IMR-90 (cell line): ENCODE measurements around the gene PLA2G4F. TPM values are rescaled to one million over a fixed set of nuclear protein-coding genes. Genes with fewer than 3 reads are reported as not detected.

Experiments used
- ATAC-seq: fragments of 200-7000 bp; cut with Tn5 transposase; 2 replicates; pipeline ENCODE4 v1.9.1; 2020; ENCODE audit warnings: low read depth, mild to moderate bottlenecking, moderate library complexity
- BruUV-seq: library from RNA; stranded (reverse); fragments of 400-500 nt; replicated peaks from 2 replicates; lab custom pipeline; 2021; lab: Mats Ljungman, UMichigan
- CTCF ChIA-PET: fragments of 300-600 bp; formaldehyde crosslinking; extraction: SDS; loops from one replicate; lab custom pipeline; 2021; ENCODE audit warnings: antibody characterized with exemption; lab: Yijun Ruan, JAX
- POLR2A ChIA-PET: fragments of 300-600 bp; sonication (Branson Sonifier 250); formaldehyde crosslinking; loops from one replicate; lab custom pipeline; 2022; ENCODE audit warnings: antibody characterized with exemption; ENCODE audit not compliant: unreplicated experiment; lab: Charles Lee
- DNase-seq: peaks from one replicate; pipeline ENCODE4 v3.0.0; 2013
- H2AFZ ChIP-seq: replicated peaks from 2 replicates; pipeline ENCODE3; 2013; ENCODE audit warnings: low read length, mild to moderate bottlenecking; ENCODE audit not compliant: poor library complexity
- H2AK5ac ChIP-seq: 2 replicates; pipeline ENCODE4 v1.6.1; 2013; ENCODE audit warnings: low read depth, low read length, inconsistent platforms
- H2AK9ac ChIP-seq: replicated peaks from 2 replicates; pipeline ENCODE3; 2013; ENCODE audit warnings: mild to moderate bottlenecking, low read depth, low read length, moderate library complexity; ENCODE audit not compliant: poor library complexity
- H2BK120ac ChIP-seq: 2 replicates; pipeline ENCODE4 v1.6.1; 2013; ENCODE audit warnings: low read depth, low read length, inconsistent platforms
- H2BK15ac ChIP-seq: 3 replicates; pipeline ENCODE4 v1.6.1; 2013; ENCODE audit warnings: low read depth, low read length, inconsistent platforms
- H2BK20ac ChIP-seq: 2 replicates; pipeline ENCODE4 v1.6.1; 2013; ENCODE audit warnings: low read depth, mild to moderate bottlenecking, inconsistent platforms, low read length, moderate library complexity
- H2BK5ac ChIP-seq: 2 replicates; pipeline ENCODE4 v1.6.1; 2013; ENCODE audit warnings: mild to moderate bottlenecking, low read depth, low read length, inconsistent platforms; ENCODE audit not compliant: poor library complexity, severe bottlenecking
- H3K14ac ChIP-seq: replicated peaks from 2 replicates; pipeline ENCODE4 v1.6.1; 2013; ENCODE audit warnings: low read depth, low read length, inconsistent platforms
- H3K18ac ChIP-seq: 2 replicates; pipeline ENCODE4 v1.6.1; 2013; ENCODE audit warnings: low read depth, low read length, control low read depth
- H3K23ac ChIP-seq: 2 replicates; pipeline ENCODE4 v1.6.1; 2013; ENCODE audit warnings: low read depth, low read length, inconsistent platforms
- H3K27ac ChIP-seq: 2 replicates; pipeline ENCODE4 v1.5.1; 2013; ENCODE audit warnings: mild to moderate bottlenecking, control low read depth, low read length; ENCODE audit not compliant: insufficient read depth
- H3K27me3 ChIP-seq: 2 replicates; pipeline ENCODE4 v1.6.1; 2013; ENCODE audit warnings: low read length; ENCODE audit not compliant: control insufficient read depth, insufficient read depth
- H3K36me3 ChIP-seq: 2 replicates; pipeline ENCODE4 v1.6.1; 2013; ENCODE audit warnings: low read length, mixed read lengths; ENCODE audit not compliant: control insufficient read depth, insufficient read depth
- H3K4ac ChIP-seq: 2 replicates; pipeline ENCODE4 v1.6.1; 2013; ENCODE audit warnings: low read depth, low read length, inconsistent platforms
- H3K4me1 ChIP-seq: 2 replicates; pipeline ENCODE4 v1.6.1; 2013; ENCODE audit warnings: low read length, mixed read lengths; ENCODE audit not compliant: control insufficient read depth, insufficient read depth
- H3K4me2 ChIP-seq: 2 replicates; pipeline ENCODE4 v1.6.1; 2013; ENCODE audit warnings: low read depth, mild to moderate bottlenecking, control low read depth, low read length, moderate library complexity
- H3K4me3 ChIP-seq: 2 replicates; pipeline ENCODE4 v1.5.1; 2013; ENCODE audit warnings: low read depth, mild to moderate bottlenecking, control low read depth, low read length, moderate library complexity; ENCODE audit not compliant: insufficient read depth
- H3K56ac ChIP-seq: 2 replicates; pipeline ENCODE4 v1.6.1; 2013; ENCODE audit warnings: low read length, inconsistent platforms; ENCODE audit not compliant: insufficient read depth; ENCODE audit errors: extremely low read depth
- H3K79me1 ChIP-seq, 2 experiments: 2 replicates each; pipeline ENCODE4 v1.6.1; 2013; ENCODE audit warnings: low read length in 2 of 2, inconsistent platforms in 1 of 2, low read depth in 1 of 2
- H3K9ac ChIP-seq: 2 replicates; pipeline ENCODE4 v1.6.1; 2013; ENCODE audit warnings: low read depth, low read length, control low read depth
- H3K9me1 ChIP-seq: 2 replicates; pipeline ENCODE4 v1.6.1; 2013; ENCODE audit warnings: low read length, inconsistent platforms; ENCODE audit not compliant: insufficient read depth
- H3K9me3 ChIP-seq: 2 replicates; pipeline ENCODE4 v1.6.1; 2013; ENCODE audit warnings: low read length; ENCODE audit not compliant: control insufficient read depth, insufficient read depth
- H4K20me1 ChIP-seq: 2 replicates; pipeline ENCODE4 v1.6.1; 2013; ENCODE audit warnings: low read length, inconsistent platforms; ENCODE audit not compliant: insufficient read depth
- H4K5ac ChIP-seq: 2 replicates; pipeline ENCODE4 v1.6.1; 2013; ENCODE audit warnings: mild to moderate bottlenecking, low read depth, low read length, control low read depth
- H4K8ac ChIP-seq, 2 experiments: 2 replicates each; pipeline ENCODE4 v1.6.1; 2013; ENCODE audit warnings: low read depth in 2 of 2, low read length in 2 of 2, control low read depth in 1 of 2, inconsistent platforms in 1 of 2
- H4K91ac ChIP-seq: 2 replicates; pipeline ENCODE4 v1.6.1; 2013; ENCODE audit warnings: low read depth, low read length, inconsistent platforms; ENCODE audit not compliant: insufficient read depth
- CHD1 ChIP-seq: IDR thresholded peaks from 2 replicates; pipeline ENCODE4 v1.6.1; 2012; ENCODE audit warnings: low read depth, low read length, improper control_type of control experiment
- MAFK ChIP-seq: IDR thresholded peaks from 2 replicates; pipeline ENCODE4 v1.6.1; 2012; ENCODE audit warnings: low read depth, low read length, improper control_type of control experiment
- MAZ ChIP-seq: IDR thresholded peaks from 2 replicates; pipeline ENCODE4 v1.6.1; 2012; ENCODE audit warnings: low read depth, mild to moderate bottlenecking, low read length, improper control_type of control experiment, moderate library complexity, borderline replicate concordance
- MXI1 ChIP-seq: IDR thresholded peaks from 2 replicates; pipeline ENCODE4 v1.6.1; 2012; ENCODE audit warnings: low read depth, mild to moderate bottlenecking, low read length, moderate library complexity, borderline replicate concordance
- RAD21 ChIP-seq: IDR thresholded peaks from 2 replicates; pipeline ENCODE4 v1.6.1; 2012; ENCODE audit warnings: low read length, improper control_type of control experiment
- SMC3 ChIP-seq: fragments of 150-350 bp; IDR thresholded peaks from 2 replicates; pipeline ENCODE4 v1.6.1; 2016; ENCODE audit warnings: low read depth, mild to moderate bottlenecking, antibody characterized with exemption, low read length, moderate library complexity
- WGBS, 2 experiments: methylation state at CpG; one replicate each; pipeline versions ENCODE4 v1.1.5 to v1.1.7; 2013; ENCODE audit warnings: missing lambda C conversion rate in 2 of 2; ENCODE audit not compliant: insufficient read length in 1 of 2; ENCODE audit errors: extremely low coverage in 2 of 2; 5-methylcytosine and 5-hydroxymethylcytosine counted together
- dilution Hi-C: fragments of 300-500 bp; cut with HindIII; formaldehyde crosslinking; loops from one replicate; pipeline ENCODE4 v1.14.3; 2018; ENCODE audit warnings: low sequenced_read_pairs; ENCODE audit not compliant: unreplicated experiment
- in situ Hi-C: fragments of 300-500 bp; cut with MboI; formaldehyde crosslinking; loops from 3 replicates; pipeline ENCODE4 v1.14.3; 2019; ENCODE audit warnings: low sequenced_read_pairs, inconsistent platforms, mixed read lengths
- intact Hi-C: fragments of 100-400 bp; cut with micrococcal nuclease; formaldehyde crosslinking; loops from 2 replicates; pipeline ENCODE4 v1.10.0; 2022
- polyA plus RNA-seq, 3 experiments: library from polyadenylated mRNA; depleted of rRNA; stranded (reverse); fragments of >200 nt; gene quantifications; 2 replicates each; pipeline ENCODE4 v1.2.3, GENCODE V29; 2012; ENCODE audit warnings: low replicate concordance in 1 of 3
- total RNA-seq: library from RNA; depleted of rRNA; stranded (reverse); fragments of >200 nt; gene quantifications from 2 replicates; pipeline ENCODE4 v1.2.3, GENCODE V29; 2012
- TF ChIP-seq, protein P1 (sequence below): conservative IDR thresholded peaks from 2 replicates; pipeline ENCODE4 v1.5.1; 2012; ENCODE audit warnings: mild to moderate bottlenecking, low read depth, low read length, improper control_type of control experiment
- TF ChIP-seq, protein P2 (sequence below): fragments of 150-350 bp; IDR thresholded peaks from 2 replicates; pipeline ENCODE4 v1.6.1; 2017; ENCODE audit warnings: mild to moderate bottlenecking, antibody characterized with exemption, low read length, low read depth

The PLA2G4F gene
- total and polyA plus RNA-seq, 2 of the 4 experiments (the other 2 are of a cell fraction): not detected

DNA sequence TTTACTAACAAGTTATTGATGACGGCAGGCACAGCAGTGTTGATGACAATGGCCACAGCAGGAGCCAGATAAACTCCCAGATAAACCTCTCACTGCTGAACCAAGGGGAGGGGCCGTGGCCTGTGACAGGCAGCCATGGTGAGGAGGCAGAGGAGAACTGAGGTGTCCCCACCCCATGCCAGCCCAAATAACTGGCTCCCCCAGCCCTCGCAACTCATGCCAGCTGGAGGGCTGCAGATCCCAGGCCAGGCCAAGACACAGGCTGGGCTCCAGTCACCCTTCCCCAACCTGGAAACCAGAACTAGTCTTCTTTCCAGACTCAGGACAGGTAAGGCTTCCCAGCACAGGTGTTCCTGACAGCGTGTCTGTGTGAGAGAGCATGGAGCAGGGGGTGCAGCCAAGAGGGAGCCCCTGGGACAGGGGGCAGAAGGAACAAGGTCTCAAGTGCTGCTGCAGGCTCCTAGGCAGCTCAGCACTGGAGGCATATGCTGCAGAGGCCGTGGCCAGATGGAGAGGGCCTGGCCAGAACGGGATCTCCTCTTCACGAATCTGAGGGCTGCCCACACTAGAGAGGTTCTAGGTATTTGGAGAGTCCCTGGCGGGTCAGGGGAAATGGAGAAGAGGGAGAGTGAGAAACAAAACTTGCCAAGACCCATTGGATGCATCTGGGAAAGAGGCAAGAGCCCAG is 15.9 kb downstream of the PLA2G4F start:
- no peak overlapping the region for H4K5ac ChIP-seq
- no peak overlapping the region for H3K56ac ChIP-seq
- no peak overlapping the region for H3K4me3 ChIP-seq
- no peaks in the 10 kb centered on the region for H3K36me3 ChIP-seq
- no peak overlapping the region for H4K91ac ChIP-seq
- H3K4me2 ChIP-seq: no peak overlapping the region
- no peak overlapping the region for H3K18ac ChIP-seq
- no peak overlapping the region for H2AFZ ChIP-seq
- no peak overlapping the region for H2AK9ac ChIP-seq
- no peak overlapping the region for H3K4ac ChIP-seq
- no peak overlapping the region for H2BK120ac ChIP-seq
- no peaks in the 10 kb centered on the region for H3K4me1 ChIP-seq
- no peak overlapping the region for H3K27ac ChIP-seq
- H3K9me3 ChIP-seq: peaks cover 3% of the 10 kb centered on the region; the same call in 1 of the 2 replicates
- dilution Hi-C loops: no loop called here
- peaks cover 55% of the 10 kb centered on the region for H3K27me3 ChIP-seq
- in situ Hi-C loops: no loop called here
- H4K8ac ChIP-seq: no peak overlapping the region
- H3K23ac ChIP-seq: no peak overlapping the region
- H3K9me1 ChIP-seq: no peaks in the 10 kb centered on the region
- WGBS, 2 experiments: 60% methylated on average over 1 of the region's 8 CpGs; no CpG with 5 or more reads in 1 of the 2 experiments
- ChIA-PET POLR2A (no interaction called here), CTCF (no interaction called here)
- TF ChIP-seq MAZ: no peak
- no peak for TF ChIP-seq CHD1
- no peak for TF ChIP-seq MXI1
- TF ChIP-seq RAD21: no peak
- TF ChIP-seq SMC3: no peak
- no peak for TF ChIP-seq MAFK
- TF ChIP-seq, protein P1, sequence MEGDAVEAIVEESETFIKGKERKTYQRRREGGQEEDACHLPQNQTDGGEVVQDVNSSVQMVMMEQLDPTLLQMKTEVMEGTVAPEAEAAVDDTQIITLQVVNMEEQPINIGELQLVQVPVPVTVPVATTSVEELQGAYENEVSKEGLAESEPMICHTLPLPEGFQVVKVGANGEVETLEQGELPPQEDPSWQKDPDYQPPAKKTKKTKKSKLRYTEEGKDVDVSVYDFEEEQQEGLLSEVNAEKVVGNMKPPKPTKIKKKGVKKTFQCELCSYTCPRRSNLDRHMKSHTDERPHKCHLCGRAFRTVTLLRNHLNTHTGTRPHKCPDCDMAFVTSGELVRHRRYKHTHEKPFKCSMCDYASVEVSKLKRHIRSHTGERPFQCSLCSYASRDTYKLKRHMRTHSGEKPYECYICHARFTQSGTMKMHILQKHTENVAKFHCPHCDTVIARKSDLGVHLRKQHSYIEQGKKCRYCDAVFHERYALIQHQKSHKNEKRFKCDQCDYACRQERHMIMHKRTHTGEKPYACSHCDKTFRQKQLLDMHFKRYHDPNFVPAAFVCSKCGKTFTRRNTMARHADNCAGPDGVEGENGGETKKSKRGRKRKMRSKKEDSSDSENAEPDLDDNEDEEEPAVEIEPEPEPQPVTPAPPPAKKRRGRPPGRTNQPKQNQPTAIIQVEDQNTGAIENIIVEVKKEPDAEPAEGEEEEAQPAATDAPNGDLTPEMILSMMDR: no peak
- TF ChIP-seq, protein P2, sequence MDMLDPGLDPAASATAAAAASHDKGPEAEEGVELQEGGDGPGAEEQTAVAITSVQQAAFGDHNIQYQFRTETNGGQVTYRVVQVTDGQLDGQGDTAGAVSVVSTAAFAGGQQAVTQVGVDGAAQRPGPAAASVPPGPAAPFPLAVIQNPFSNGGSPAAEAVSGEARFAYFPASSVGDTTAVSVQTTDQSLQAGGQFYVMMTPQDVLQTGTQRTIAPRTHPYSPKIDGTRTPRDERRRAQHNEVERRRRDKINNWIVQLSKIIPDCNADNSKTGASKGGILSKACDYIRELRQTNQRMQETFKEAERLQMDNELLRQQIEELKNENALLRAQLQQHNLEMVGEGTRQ: no peak
- H3K79me1 ChIP-seq: no peaks in the 10 kb centered on the region
- no peak overlapping the region for H2BK5ac ChIP-seq
- DNase-seq: no peak
- BruUV-seq: no TSS peak
- no peak overlapping the region for H3K9ac ChIP-seq
- no peak overlapping the region for H2AK5ac ChIP-seq
- H3K14ac ChIP-seq: no peak overlapping the region
- no peak for ATAC-seq
- no peaks in the 10 kb centered on the region; the same call in 1 of the 2 replicates for H4K20me1 ChIP-seq
- no peak overlapping the region for H2BK20ac ChIP-seq
- intact Hi-C loops: no loop called here
- no peak overlapping the region for H2BK15ac ChIP-seq
